ENCODE data around the gene CDK14. TPM values are rescaled to one million over a fixed set of nuclear protein-coding genes. Genes with fewer than 3 reads are reported as not detected.

CDK14 gene
- total RNA-seq, 2 donors from 2014 or later = 10.8 to 14.6 TPM

GRCh38 chr7:90595342-90595800 is 750 bp upstream of the CDK14 start:
- ATAC-seq (ENCODE audit: insufficient number of reproducible peaks, low FRiP score, low read depth) (peak; percentile 9), DNase-seq (ENCODE audit: low spot score) (no peak)
- peak overlapping the region; percentile 78 for H3K4me3 ChIP-seq
- H3K27ac ChIP-seq = peak overlapping the region; percentile 52 to 78
- no peaks in the 10 kb centered on the region for H3K36me3 ChIP-seq
- no peaks in the 10 kb centered on the region for H3K27me3 ChIP-seq (replicated peaks; ENCODE audit: insufficient read depth)
- H3K9me3 ChIP-seq = no peaks in the 10 kb centered on the region
- no peak for TF ChIP-seq CTCF (IDR thresholded peaks at IDR 0.05)
- peaks cover 8 to 18% of the 10 kb centered on the region in 2 donors for H3K4me1 ChIP-seq (ENCODE audit: control insufficient read depth in 1 of 2, low read depth in 2 of 2)

GRCh38 chr7:90596671-90597562 is 796 bp downstream of the CDK14 start:
- no peak for DNase-seq (ENCODE audit: low spot score)

GRCh38 chr7:90597563-90598253 is 1.6 kb downstream of the CDK14 start:
- Histone ChIP-seq H3K36me3 (no peaks in the 10 kb centered on the region), H3K4me1 (ENCODE audit: control insufficient read depth in 1 of 2, low read depth in 2 of 2) (peaks cover 8 to 18% of the 10 kb centered on the region in 2 donors), H3K27me3 (replicated peaks; ENCODE audit: insufficient read depth) (no peaks in the 10 kb centered on the region), H3K4me3 (peak overlapping the region; percentile 78), H3K27ac (no peak overlapping the region), H3K9me3 (no peaks in the 10 kb centered on the region)
- DNase-seq (ENCODE audit: low spot score) (no peak), ATAC-seq (ENCODE audit: insufficient number of reproducible peaks, low FRiP score, low read depth) (no peak)
- TF ChIP-seq CTCF (IDR thresholded peaks at IDR 0.05) = no peak

More at GRCh38 chr7:90596671-90597562, 796 bp downstream of the CDK14 start:
- H3K4me3 ChIP-seq = peak overlapping the region; percentile 78
- H3K27me3 ChIP-seq (replicated peaks; ENCODE audit: insufficient read depth) = no peaks in the 10 kb centered on the region
- TF ChIP-seq CTCF (IDR thresholded peaks at IDR 0.05) = no peak
- no peak for ATAC-seq (ENCODE audit: insufficient number of reproducible peaks, low FRiP score, low read depth)
- no peaks in the 10 kb centered on the region for H3K36me3 ChIP-seq
- peak overlapping the region; percentile 68 to 78 for H3K27ac ChIP-seq
- H3K9me3 ChIP-seq = no peaks in the 10 kb centered on the region
- H3K4me1 ChIP-seq (ENCODE audit: control insufficient read depth in 1 of 2, low read depth in 2 of 2) = peaks cover 8 to 18% of the 10 kb centered on the region in 2 donors

GRCh38 chr7:90599038-90599437 is 2.9 kb downstream of the CDK14 start:
- TF ChIP-seq CTCF (IDR thresholded peaks at IDR 0.05) = no peak
- Histone ChIP-seq H3K27ac (no peak overlapping the region), H3K9me3 (no peaks in the 10 kb centered on the region), H3K4me3 (no peak overlapping the region), H3K36me3 (no peaks in the 10 kb centered on the region), H3K4me1 (ENCODE audit: control insufficient read depth in 1 of 2, low read depth in 2 of 2) (peaks cover 8 to 18% of the 10 kb centered on the region in 2 donors), H3K27me3 (replicated peaks; ENCODE audit: insufficient read depth) (no peaks in the 10 kb centered on the region)
- no peak for ATAC-seq (ENCODE audit: insufficient number of reproducible peaks, low FRiP score, low read depth)
- DNase-seq (ENCODE audit: low spot score) = no peak

All from thoracic aorta (tissue), 2 donors.